Kidney (tissue), 14 donors: ENCODE data around the gene HABP2. TPM values are rescaled to one million over a fixed set of nuclear protein-coding genes. Genes with fewer than 3 reads are reported as not detected.

ENCODE experiments used
- DNase-seq, 5 donors: peaks; one replicate each; pipeline ENCODE4 v3.0.0-alpha.2; 2013 to 2020
- FAIRE-seq: peaks from 2 replicates; lab custom pipeline; 2012; peaks lifted over from hg19 to GRCh38; lab: Jason Lieb, UNC
- H3K27ac ChIP-seq, 2 donors: one replicate each; pipeline ENCODE4 v1.7.0; 2013; ENCODE audit warnings: low read depth in 2 of 2, low read length in 2 of 2, inconsistent platforms in 1 of 2
- H3K27me3 ChIP-seq: one replicate; pipeline ENCODE4 v1.7.1; 2013; ENCODE audit warnings: low read length, inconsistent platforms; ENCODE audit not compliant: control insufficient read depth, insufficient read depth
- H3K36me3 ChIP-seq, 3 donors: one replicate each; pipeline versions ENCODE4 v1.7.0 to v1.7.1; 2013; ENCODE audit warnings: low read length in 3 of 3, control low read depth in 1 of 3, inconsistent platforms in 1 of 3; ENCODE audit not compliant: insufficient read depth in 3 of 3, control insufficient read depth in 2 of 3
- H3K4me1 ChIP-seq, 3 donors: one replicate each; pipeline versions ENCODE4 v1.7.0 to v1.7.1; 2013; ENCODE audit warnings: low read length in 3 of 3, inconsistent platforms in 1 of 3, low read depth in 1 of 3; ENCODE audit not compliant: control insufficient read depth in 2 of 3, insufficient read depth in 2 of 3
- H3K4me3 ChIP-seq, 3 donors: one replicate each; pipeline versions ENCODE4 v1.7.0 to v1.8.1; 2013; ENCODE audit warnings: low read length in 3 of 3, control low read depth in 1 of 3, inconsistent platforms in 1 of 3
- H3K9ac ChIP-seq, 3 donors: one replicate each; pipeline versions ENCODE4 v1.7.0 to v1.7.1; 2013; ENCODE audit warnings: low read length in 3 of 3, control low read depth in 1 of 3, inconsistent platforms in 1 of 3
- H3K9me3 ChIP-seq, 3 donors: one replicate each; pipeline versions ENCODE4 v1.7.0 to v1.7.1; 2013; ENCODE audit warnings: low read length in 3 of 3, control low read depth in 1 of 3, inconsistent platforms in 1 of 3; ENCODE audit not compliant: control insufficient read depth in 2 of 3, insufficient read depth in 1 of 3
- intact Hi-C: fragments of 100-400 bp; cut with DNase I; formaldehyde crosslinking; loops from one replicate; pipeline ENCODE4 v1.11.1; 2022
- polyA plus RNA-seq: library from polyadenylated mRNA; stranded (reverse); fragments of 350-450 nt; fragmentation: Illumina TruSeq; extraction: RNeasy Lipid Tissue Mini Kit (QIAGEN cat#74804); gene quantifications from one replicate; pipeline ENCODE4 v1.2.3, GENCODE V29; 2014; ENCODE audit warnings: low read depth, low replicate concordance; ENCODE audit not compliant: insufficient read depth
- total RNA-seq: library from RNA; stranded (reverse); fragmentation: NEBNext Ultra II Directional; extraction: Animal tissue kit (Norgen Biotek cat#: 25700); gene quantifications from one replicate; pipeline ENCODE4 v1.2.1, GENCODE V29; 2021
- TF ChIP-seq, protein P1 (sequence below): IDR thresholded peaks from 3 replicates; pipeline ENCODE4 v1.5.1; 2012; ENCODE audit warnings: mild to moderate bottlenecking, moderate library complexity, borderline replicate concordance; ENCODE audit not compliant: insufficient read depth; ENCODE audit errors: extremely low read depth
- donor health status: control.
- donor health status: control.
- donor health status: control.
- donor health status: control.
- donor health status: control.
- donor health status: DM: yes; HTN: yes; CAD: no.
- donor health status: Normal renal cell carcinoma (clear cell type).

HABP2 gene
- total and polyA plus RNA-seq, 2 donors from 2014 or later: 25.6 to 27.4 TPM

GRCh38 chr10:113554214-113554613 lies 1.4 kb downstream of the HABP2 start:
- TF ChIP-seq, protein P1, sequence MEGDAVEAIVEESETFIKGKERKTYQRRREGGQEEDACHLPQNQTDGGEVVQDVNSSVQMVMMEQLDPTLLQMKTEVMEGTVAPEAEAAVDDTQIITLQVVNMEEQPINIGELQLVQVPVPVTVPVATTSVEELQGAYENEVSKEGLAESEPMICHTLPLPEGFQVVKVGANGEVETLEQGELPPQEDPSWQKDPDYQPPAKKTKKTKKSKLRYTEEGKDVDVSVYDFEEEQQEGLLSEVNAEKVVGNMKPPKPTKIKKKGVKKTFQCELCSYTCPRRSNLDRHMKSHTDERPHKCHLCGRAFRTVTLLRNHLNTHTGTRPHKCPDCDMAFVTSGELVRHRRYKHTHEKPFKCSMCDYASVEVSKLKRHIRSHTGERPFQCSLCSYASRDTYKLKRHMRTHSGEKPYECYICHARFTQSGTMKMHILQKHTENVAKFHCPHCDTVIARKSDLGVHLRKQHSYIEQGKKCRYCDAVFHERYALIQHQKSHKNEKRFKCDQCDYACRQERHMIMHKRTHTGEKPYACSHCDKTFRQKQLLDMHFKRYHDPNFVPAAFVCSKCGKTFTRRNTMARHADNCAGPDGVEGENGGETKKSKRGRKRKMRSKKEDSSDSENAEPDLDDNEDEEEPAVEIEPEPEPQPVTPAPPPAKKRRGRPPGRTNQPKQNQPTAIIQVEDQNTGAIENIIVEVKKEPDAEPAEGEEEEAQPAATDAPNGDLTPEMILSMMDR: no peak
- Histone ChIP-seq H3K4me3 (peak overlapping the region in 1 of 3 donors; percentile 22), H3K36me3 (no peaks in the 10 kb centered on the region), H3K9me3 (no peaks in the 10 kb centered on the region), H3K9ac (no peak overlapping the region), H3K4me1 (peaks cover 0 to 3% (median 3%) of the 10 kb centered on the region in 3 donors), H3K27ac (no peak overlapping the region), H3K27me3 (no peaks in the 10 kb centered on the region)
- intact Hi-C loops: no loop called here
- DNase-seq (no peak), FAIRE-seq (no peak)

DNA sequence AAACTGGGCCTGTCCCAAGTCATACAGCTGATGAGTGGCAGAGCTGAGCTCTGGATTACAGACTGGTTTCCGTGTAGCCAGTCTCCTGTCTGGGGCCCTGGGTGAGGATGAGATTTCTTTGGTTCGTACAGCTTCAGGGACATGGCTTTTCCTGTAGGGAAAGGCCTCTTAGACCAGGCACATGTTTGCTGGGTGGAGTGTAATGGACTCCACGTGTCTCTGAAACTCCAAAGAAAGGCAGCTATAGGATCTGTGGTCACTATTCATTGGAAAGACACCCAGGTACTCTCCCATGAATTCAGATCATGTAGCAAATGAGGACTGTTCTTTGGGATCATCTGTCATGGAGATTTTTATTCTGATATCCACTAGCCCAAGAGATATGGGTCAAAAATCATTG lies 2.4 kb downstream of the HABP2 start:
- intact Hi-C loops: no loop called here

GRCh38 chr10:113555751-113556150 lies 2.9 kb downstream of the HABP2 start:
- Histone ChIP-seq H3K9me3 (no peaks in the 10 kb centered on the region), H3K4me3 (no peak overlapping the region), H3K36me3 (no peaks in the 10 kb centered on the region), H3K27ac (no peak overlapping the region), H3K4me1 (peaks cover 0 to 3% (median 0%) of the 10 kb centered on the region in 3 donors), H3K9ac (no peak overlapping the region), H3K27me3 (no peaks in the 10 kb centered on the region)
- no peak for FAIRE-seq
- intact Hi-C loops: no loop called here
- no peak for DNase-seq
- TF ChIP-seq, protein P1: no peak

More for the DNA sequence above, 2.4 kb downstream of the HABP2 start:
- FAIRE-seq: no peak
- no peak overlapping the region for H3K9ac ChIP-seq
- no peaks in the 10 kb centered on the region for H3K27me3 ChIP-seq
- no peaks in the 10 kb centered on the region for H3K9me3 ChIP-seq
- no peaks in the 10 kb centered on the region for H3K36me3 ChIP-seq
- H3K4me3 ChIP-seq: no peak overlapping the region
- TF ChIP-seq, protein P1: no peak
- DNase-seq: no peak
- peaks cover 0 to 3% (median 3%) of the 10 kb centered on the region in 3 donors for H3K4me1 ChIP-seq
- no peak overlapping the region for H3K27ac ChIP-seq

GRCh38 chr10:113557424-113557862 lies 4.6 kb downstream of the HABP2 start:
- Histone ChIP-seq H3K9me3 (no peaks in the 10 kb centered on the region), H3K36me3 (no peaks in the 10 kb centered on the region), H3K27ac (peak overlapping the region in 1 of 2 donors; percentile 71), H3K4me1 (peaks cover 0 to 3% (median 0%) of the 10 kb centered on the region in 3 donors), H3K27me3 (no peaks in the 10 kb centered on the region), H3K4me3 (peak overlapping the region in 1 of 3 donors; percentile 20), H3K9ac (no peak overlapping the region)
- intact Hi-C loops: no loop called here
- peak in 4 of 5 donors; percentile 51 to 73 (median 56) for DNase-seq
- TF ChIP-seq, protein P1: no peak
- no peak for FAIRE-seq
